Measurements from ENCODE around the gene MAST4. TPM values are rescaled to one million over a fixed set of nuclear protein-coding genes. Genes with fewer than 3 reads are reported as not detected.

Gene MAST4
- polyA plus RNA-seq, 2 of the 4 experiments (the other 2 are of a cell fraction), result 1.2 to 5.8 TPM

DNA sequence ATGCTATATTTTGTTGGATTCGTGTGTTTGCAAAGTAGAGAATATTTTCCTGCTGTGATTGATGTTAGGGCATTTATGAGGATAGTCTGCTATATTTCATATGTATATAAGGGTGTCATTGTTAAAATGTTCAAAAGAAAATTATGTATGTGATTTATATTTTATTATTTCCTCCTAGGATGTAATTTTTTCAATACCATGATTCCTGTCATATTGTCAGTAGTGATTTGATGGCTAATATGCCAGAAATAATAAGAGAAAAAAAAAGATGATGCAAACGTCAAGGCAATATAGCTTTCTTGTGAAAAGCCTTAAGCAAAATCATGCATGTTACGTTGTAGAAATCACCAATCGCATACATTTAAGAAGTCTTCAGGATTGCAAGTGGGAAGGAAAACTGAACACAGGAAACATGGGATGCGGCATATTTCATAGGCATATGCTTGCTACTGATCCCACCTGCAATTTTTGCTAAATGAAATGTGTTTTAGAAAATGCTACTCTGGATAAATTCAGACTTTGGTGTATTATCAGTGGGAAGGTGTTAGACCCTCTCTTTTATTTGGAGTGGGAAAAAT lies 224.5 kb downstream of the MAST4 start:
- FAIRE-seq, result no peak
- WGBS (ENCODE audit: missing lambda C conversion rate), result 77% methylated on average over 5 of the region's 5 CpGs
- Histone ChIP-seq H3K4me1 (no peaks in the 10 kb centered on the region), H3K9me3 (no peaks in the 10 kb centered on the region), H3K4me3 (no peak overlapping the region), H3K4me2 (no peak overlapping the region), H3K27ac (no peak overlapping the region)
- no peak for DNase-seq (ENCODE audit: low read depth in 1 of 2, low spot score in 1 of 2)
- POLR2A ChIA-PET, result no interaction called here
- no peak for ATAC-seq
- CTCF ChIA-PET, result interaction anchor here (0.7 to 2.4 kb wide), 5 partner anchors 9 to 53 kb away, joined by 3 to 18 read pairs (median 4); no protein-coding TSS in a partner anchor
- TF ChIP-seq RARB (CRISPR knock-in tag; IDR thresholded peaks at IDR 0.05) (no peak), REST (IDR thresholded peaks at IDR 0.05) (no peak), RAD21 (conservative IDR thresholded peaks at IDR 0.05 in 1 of 2, IDR thresholded peaks at IDR 0.05 in 1 of 2) (no peak), PHF8 (IDR thresholded peaks at IDR 0.05; ENCODE audit: borderline replicate concordance, low read depth) (no peak), JUNB (IDR thresholded peaks at IDR 0.05) (no peak), POLR2A (IDR thresholded peaks at IDR 0.05; ENCODE audit: low read length) (no peak), TP53 (CRISPR knock-in tag; IDR thresholded peaks at IDR 0.05) (no peak), NPAS2 (CRISPR knock-in tag; IDR thresholded peaks at IDR 0.05; ENCODE audit: borderline replicate concordance) (no peak), ZSCAN20 (CRISPR knock-in tag; IDR thresholded peaks at IDR 0.05) (no peak), KDM1A (IDR thresholded peaks at IDR 0.05; ENCODE audit: low read depth) (no peak), HES2 (IDR thresholded peaks at IDR 0.05) (no peak), FOSB (CRISPR knock-in tag; IDR thresholded peaks at IDR 0.05) (no peak), SMC3 (IDR thresholded peaks at IDR 0.05) (no peak), ZFP36 (IDR thresholded peaks at IDR 0.05; ENCODE audit: borderline replicate concordance, partially characterized antibody) (no peak), ESRRA (IDR thresholded peaks at IDR 0.05; ENCODE audit: borderline replicate concordance, low read length) (no peak), POLR2AphosphoS2 (conservative IDR thresholded peaks at IDR 0.05; ENCODE audit: low read length) (no peak), CEBPB (IDR thresholded peaks at IDR 0.05) (no peak), HDAC2 (IDR thresholded peaks at IDR 0.05) (no peak), HOXA7 (CRISPR knock-in tag; IDR thresholded peaks at IDR 0.05) (no peak)

DNA sequence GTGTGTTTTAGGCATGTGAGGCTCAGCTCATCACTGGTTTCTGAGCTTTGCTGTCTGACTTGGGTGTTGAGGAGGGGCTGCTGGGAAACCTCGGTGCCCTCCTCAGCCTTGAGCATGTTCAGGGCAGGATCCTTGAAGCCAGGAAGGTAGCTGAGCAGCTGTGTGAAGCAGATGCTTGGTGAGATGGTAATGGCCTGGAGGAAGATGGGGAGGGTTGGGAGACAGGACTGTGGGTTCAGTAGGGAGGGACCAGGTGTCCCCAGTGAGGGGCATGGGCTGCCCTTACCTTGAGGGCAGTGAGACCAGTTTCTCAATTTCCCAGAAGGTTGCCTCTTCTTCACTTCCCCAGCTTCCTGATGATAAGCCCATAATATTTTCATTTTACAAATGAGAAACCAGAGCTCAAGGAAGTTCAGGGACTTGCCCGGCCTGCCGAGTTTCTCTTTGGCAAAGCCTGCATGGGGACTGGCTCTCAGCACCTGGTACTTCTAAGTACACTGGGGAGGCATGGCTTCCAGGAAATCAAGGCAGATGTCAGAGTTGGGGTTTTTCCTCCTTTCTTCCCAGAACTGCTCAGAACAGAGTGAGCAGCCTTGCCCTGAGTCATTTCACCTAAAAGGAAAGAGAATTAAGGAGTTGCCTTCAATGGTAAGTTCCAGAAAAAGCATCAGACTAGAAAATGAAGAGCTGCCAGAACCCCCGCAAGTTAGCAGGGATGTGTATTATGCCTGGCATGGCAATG lies 225.7 kb downstream of the MAST4 start:
- Histone ChIP-seq H3K9me3 (no peaks in the 10 kb centered on the region), H3K4me1 (no peaks in the 10 kb centered on the region), H3K27ac (no peak overlapping the region), H3K4me3 (no peak overlapping the region), H3K4me2 (no peak overlapping the region)
- no peak; a peak in 1 of 6 replicates for ATAC-seq
- TF ChIP-seq POLR2A (IDR thresholded peaks at IDR 0.05; ENCODE audit: low read length) (no peak), HES2 (IDR thresholded peaks at IDR 0.05) (no peak), JUNB (IDR thresholded peaks at IDR 0.05) (no peak), NPAS2 (CRISPR knock-in tag; IDR thresholded peaks at IDR 0.05; ENCODE audit: borderline replicate concordance) (no peak), MAX (IDR thresholded peaks at IDR 0.05) (no peak), NR3C1 (IDR thresholded peaks at IDR 0.05) (no peak), PHF8 (IDR thresholded peaks at IDR 0.05; ENCODE audit: borderline replicate concordance, low read depth) (no peak), KDM1A (IDR thresholded peaks at IDR 0.05; ENCODE audit: low read depth) (no peak), SREBF2 (IDR thresholded peaks at IDR 0.05) (no peak), ESRRA (IDR thresholded peaks at IDR 0.05; ENCODE audit: borderline replicate concordance, low read length) (no peak), HOXA7 (CRISPR knock-in tag; IDR thresholded peaks at IDR 0.05) (no peak), HMGXB4 (CRISPR knock-in tag; IDR thresholded peaks at IDR 0.05; ENCODE audit: borderline replicate concordance) (no peak), HOXB13 (CRISPR knock-in tag; IDR thresholded peaks at IDR 0.05; ENCODE audit: low read depth) (no peak), MAZ (IDR thresholded peaks at IDR 0.05; ENCODE audit: borderline replicate concordance, low read depth, low read length) (no peak), RAD21 (conservative IDR thresholded peaks at IDR 0.05 in 1 of 2, IDR thresholded peaks at IDR 0.05 in 1 of 2) (no peak), EHMT2 (IDR thresholded peaks at IDR 0.05; ENCODE audit: low read depth) (no peak), JUN (IDR thresholded peaks at IDR 0.05) (no peak), RCOR1 (IDR thresholded peaks at IDR 0.05; ENCODE audit: low read depth, low read length) (no peak)
- CTCF ChIA-PET, result interaction anchor here (1.0 to 3.8 kb wide), 6 partner anchors 8 to 387 kb away, joined by 3 to 13 read pairs (median 6); no protein-coding TSS in a partner anchor
- DNase-seq (ENCODE audit: low read depth in 1 of 2, low spot score in 1 of 2), result no peak
- POLR2A ChIA-PET, result no interaction called here
- FAIRE-seq, result no peak
- WGBS (ENCODE audit: missing lambda C conversion rate), result 71% methylated on average over 4 of the region's 4 CpGs

All from A549 (cell line).